Stimulated activated CD8-positive, alpha-beta memory T cell treated with anti-CD3 and anti-CD28 coated beads, Interleukin-4, amount 100 ng/mL, for 4 hours (primary cell): ENCODE measurements around the gene RSPH10B2.
A peak's percentile ranks its signal among the peaks of the same experiment; 100 is the strongest.
"Not testable (repeated sequence)": the region's sequence is repeated elsewhere in the genome, so short reads cannot be mapped to it uniquely, and the experiment has no call there.

Experiments
- DNase-seq, 2 donors: peaks; one replicate each; pipeline ENCODE4 v3.0.0-alpha.2; 2020; ENCODE audit warnings: low read depth in 2 of 2, low spot score in 1 of 2

The RSPH10B2 gene

GRCh38 chr7:6753964-6754363, at the start of gene RSPH10B2:
RSPH10B2 (plus strand) TSS chr7:6754103; CDS start chr7:6757678, 3,575 bp downstream.
- not testable (repeated sequence) for DNase-seq

DNA sequence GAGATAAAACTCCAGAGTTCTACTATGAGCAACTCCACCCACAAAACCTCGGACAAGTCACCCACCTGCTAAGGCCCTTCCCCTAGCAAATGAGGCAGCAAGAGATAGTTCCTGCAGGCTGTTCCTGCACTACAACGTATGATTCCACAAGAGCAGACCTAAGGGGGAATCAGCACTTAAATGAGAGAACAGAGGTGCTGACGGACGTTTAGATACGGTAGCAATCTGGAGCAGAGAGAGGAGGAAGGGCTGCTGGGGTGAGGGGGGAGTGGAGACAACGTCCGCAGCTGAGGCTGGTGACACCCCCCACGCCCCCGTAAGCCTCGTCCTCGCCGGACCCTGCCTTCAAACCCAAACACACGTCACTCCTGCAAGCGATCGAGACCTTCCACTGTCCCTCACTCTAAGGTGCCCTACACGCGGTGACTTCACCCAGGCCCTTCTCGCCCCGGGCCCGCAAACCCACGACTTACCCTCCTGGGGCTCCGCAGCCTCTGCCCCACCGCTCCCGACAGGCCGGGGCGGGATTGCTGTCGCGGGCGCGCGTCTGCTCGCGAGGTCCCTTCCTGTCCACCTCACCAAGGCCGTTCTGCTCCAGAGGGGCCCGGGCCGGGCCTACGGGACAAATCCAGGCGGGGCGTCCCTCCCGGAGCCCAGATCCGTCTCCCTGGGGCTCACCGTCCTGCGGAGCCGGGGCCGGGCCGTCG, 47.8 kb upstream of the RSPH10B2 start:
- DNase-seq = peak in 1 of 2 donors; percentile 10

DNA sequence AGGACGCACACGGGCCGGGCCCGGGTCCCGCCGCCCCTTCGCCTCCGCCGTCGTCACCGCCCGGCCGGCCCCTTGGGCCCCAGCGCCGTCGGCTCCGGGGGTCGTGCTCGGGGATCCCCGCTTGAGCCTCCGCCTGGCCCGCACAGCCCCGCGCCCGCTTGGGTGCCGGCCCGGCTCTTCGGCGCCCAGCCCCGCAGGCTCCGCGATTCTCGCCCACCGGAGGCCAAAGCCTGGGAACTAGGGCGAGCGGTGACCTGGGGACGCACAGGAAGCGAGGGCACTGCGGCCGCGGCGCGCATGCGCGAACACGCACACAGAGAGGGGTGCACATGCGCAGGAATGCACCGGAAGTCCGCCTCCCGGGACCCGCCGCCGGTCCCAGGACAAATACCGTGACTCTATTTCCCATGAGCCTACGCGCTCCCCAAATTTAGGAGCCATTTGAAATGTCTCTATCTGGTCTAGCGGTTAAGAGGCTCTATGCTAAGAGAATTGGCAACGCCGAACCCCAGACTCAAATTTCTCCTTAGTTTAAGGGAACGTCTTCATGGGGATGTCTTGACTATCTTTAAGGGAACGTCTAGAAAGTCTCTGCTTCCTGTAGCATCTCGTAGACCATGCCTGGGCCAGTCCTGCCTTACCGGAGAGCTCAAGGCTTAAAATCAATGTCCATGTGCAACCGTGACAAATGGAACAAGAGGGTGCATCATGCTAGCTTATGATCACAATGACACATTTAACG, 47.1 kb upstream of the RSPH10B2 start, which contains the start of gene ZNF12:
Gene ZNF12, minus strand, starts transcription at position 282 of the 742 bp plus-strand sequence. CDS start 1,774 bp downstream, outside the sequence.
- peak; percentile 90 for DNase-seq

- DNase-seq = no peak
Measured at GRCh38 chr7:6708304-6708703, 45.6 kb upstream of the RSPH10B2 start.

GRCh38 chr7:6709808-6710207, 44.1 kb upstream of the RSPH10B2 start:
- DNase-seq = no peak

GRCh38 chr7:6714360-6714759, 39.5 kb upstream of the RSPH10B2 start:
- DNase-seq = no peak

DNA sequence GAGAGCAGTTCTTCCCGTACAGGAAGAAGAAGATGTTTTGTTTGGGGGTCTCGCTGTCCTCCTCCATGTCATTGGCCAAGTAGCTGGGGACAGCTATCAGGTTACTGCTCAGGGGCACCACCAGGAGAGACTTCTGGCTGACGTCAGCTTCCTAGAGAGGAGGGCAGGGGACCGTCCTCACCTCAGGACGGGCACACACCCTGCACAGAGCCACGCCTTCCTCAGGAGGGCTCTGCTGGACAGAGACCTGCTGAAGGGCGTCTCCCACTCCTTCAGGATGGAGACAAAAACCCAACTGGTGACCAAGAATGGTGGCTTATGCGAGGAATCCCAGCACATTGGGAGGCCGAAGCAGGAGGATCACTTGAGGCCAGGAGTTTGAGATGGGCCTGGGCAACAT, 38.0 kb upstream of the RSPH10B2 start:
- not testable (repeated sequence) for DNase-seq

DNA sequence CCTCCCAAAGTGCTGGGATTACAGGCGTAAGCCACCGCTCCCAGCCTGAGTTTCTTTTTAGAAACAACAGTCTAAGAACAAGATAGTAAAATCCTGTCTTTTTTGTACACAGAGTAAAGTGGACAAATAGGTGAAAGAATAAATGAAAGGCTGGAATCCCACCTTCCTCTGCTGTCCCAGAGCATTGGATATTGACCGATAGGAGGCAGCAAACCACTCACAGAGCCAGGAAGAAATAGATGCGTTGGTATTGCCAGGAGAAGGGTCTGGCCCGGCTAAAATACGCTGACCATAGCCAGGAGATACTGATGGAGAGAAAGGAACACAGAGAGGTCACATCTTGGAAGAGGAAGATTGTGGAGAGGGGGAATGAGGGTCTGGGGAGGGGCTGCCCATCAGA, 35.8 kb upstream of the RSPH10B2 start:
- no peak for DNase-seq

DNA sequence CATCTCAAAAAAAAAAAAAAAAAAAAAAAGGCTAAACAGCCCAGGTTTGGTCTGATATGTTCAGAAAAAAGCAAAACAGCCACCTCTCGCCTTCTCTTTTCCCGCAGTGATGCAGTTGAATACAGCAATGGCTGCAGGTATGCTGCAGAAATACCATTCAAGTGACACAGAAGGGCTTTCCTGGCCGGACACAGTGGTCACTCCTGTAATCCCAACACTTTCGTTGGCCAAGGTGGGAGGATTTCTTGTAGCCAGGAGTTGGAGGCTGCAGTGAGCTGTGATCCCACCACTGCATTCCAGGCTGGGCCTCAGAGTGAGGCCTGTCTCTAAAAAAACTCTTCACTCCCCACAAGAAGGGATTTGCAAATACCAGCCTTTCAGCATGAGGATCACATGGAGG, 29.6 kb upstream of the RSPH10B2 start:
- not testable (repeated sequence) for DNase-seq

DNA sequence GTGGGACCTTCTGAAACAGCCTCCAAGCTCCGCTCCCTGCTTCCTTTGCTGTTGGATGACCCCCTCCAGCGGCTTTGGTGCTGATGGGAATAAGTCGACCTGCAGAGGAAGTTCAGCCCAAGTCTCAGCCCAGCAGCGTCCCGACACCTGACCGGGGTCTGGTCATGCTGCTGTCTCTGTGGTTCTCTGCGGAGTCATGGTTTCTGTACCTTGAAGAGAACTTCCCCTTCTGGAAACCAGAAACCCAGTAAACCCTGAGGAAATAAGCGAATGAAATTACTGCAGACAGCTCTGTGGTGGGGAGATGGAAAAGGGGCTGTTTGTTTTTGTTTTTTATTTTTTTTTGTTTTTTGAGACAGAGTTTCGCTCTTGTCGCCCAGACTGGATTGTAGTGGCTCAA, 28.9 kb upstream of the RSPH10B2 start:
- no peak for DNase-seq

- not testable (repeated sequence) for DNase-seq
Measured at GRCh38 chr7:6726341-6726740, 27.6 kb upstream of the RSPH10B2 start.

DNA sequence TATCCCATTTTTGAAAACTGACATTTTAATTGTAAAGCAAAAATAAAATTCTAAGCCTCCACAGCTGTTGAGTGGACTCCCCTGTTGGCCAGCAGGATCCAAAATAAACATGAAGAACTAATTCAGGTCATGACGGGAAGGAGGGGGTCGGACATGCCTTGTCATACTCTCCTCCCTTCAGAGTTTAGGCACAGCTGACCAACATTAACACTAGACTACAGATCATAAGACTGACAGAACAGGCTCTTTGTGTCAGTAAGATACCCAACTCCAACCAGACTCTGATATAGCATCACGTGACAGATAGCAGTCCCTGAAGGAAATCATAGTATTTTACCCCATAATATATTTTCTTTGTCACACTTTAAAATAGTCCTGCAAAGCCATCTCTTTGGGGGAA, 26.2 kb upstream of the RSPH10B2 start:
- DNase-seq = no peak

GRCh38 chr7:6728893-6729491, 24.9 kb upstream of the RSPH10B2 start:
- DNase-seq = not testable (repeated sequence)

DNA sequence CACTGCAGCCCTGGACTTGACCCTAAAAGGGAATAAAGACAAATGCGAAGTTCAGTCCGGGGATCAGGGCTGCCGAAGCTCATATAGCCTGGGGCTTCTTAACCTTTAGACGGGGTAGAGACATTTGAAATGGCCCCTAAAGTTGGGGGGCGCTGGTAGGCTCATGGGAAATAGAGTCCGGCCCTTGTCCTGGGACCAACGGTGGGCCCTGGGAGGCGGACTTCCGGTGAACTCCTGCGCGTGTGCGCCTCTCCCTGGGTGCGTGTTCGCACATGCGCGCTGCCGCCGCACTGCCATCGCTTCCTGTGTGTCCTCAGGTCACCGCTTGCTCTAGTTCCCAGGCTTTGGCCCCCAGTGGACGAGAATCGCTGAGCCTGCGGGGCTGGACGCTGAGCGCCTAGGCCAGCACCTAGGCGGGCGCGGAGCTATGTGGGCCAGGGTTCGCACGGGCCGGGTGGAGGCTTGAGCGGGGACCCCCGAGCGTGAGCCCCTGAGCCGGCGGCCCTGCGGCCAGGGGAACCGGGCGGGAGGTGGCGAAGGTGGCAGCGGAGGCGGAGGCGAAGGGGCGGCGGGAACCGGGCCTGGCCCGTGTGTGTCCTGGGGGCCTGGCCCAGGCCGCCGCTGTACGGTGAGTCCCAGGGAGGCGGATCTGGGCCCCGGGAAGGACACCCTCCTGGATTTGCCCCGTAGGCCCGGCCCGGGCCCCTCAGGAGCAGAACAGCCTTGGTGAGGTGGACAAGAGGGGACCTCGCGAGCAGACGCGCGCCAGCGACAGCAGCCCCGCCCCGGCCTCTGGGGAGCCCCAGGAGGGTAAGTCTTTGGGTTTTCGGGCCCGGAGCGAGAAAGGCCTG, 24.2 kb upstream of the RSPH10B2 start:
- peak; percentile 62 to 70 for DNase-seq

GRCh38 chr7:6730343-6730633, 23.6 kb upstream of the RSPH10B2 start:
- no peak for DNase-seq

DNA sequence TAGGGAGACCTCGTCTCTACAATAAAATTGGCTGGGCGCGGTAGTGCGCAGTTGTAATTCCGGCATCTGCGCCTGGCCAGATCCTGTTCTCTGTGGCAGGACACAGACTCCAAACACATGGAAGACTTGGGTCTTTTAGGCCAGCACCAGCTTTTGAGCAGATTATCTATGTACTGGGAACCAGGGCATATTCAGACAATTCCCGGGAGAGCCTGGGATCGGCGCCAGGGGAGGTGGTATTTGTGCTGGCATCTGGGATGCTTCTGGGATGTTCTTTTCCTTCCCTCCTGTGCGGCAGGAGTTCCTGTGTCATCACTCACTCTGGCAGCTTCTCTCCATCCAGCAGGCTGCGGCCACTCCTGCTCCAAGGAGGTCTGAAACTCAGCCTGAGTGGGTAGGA, 15.5 kb upstream of the RSPH10B2 start:
- DNase-seq = not testable (repeated sequence)

DNA sequence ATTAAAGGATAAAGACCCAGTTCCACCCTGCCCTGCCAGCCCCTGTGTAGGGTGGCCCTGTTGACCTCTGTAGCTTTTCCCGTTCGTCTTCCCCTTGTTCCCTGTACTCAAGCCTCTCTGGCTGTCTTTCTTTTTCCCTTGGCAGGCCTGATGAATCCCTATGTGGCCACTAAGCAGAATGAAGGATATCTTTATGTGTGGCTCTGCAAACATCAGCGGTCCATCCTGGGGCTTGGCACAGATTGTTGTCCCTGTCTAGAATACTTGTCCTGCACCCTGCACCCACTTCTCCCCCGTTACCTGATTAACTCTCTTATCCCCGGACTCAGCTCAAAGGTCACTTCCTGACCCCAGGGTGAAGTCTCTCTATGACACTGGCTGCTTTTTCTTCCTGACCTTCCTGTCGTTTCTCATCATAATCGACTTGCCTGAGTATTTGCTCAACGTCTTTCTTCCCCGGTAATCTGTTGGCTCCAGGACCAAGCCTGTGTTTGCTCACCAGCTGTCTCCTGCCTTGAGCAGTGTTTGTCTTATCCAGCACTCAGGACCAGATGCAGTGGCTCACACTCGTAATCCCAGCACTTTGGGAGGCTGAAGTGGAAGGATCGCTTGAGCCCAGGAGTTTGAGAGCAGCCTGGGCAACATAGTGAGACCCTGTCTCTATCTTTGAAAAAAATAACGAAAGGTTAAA, 9.3 kb upstream of the RSPH10B2 start:
- not testable (repeated sequence) for DNase-seq

GRCh38 chr7:6749335-6749734, 4.6 kb upstream of the RSPH10B2 start:
- not testable (repeated sequence) for DNase-seq

- not testable (repeated sequence) for DNase-seq
Measured at GRCh38 chr7:6750173-6750572, 3.7 kb upstream of the RSPH10B2 start.

GRCh38 chr7:6761186-6761585, 7.3 kb downstream of the RSPH10B2 start:
- not testable (repeated sequence) for DNase-seq

- not testable (repeated sequence) for DNase-seq
Measured at GRCh38 chr7:6781581-6781980, 27.7 kb downstream of the RSPH10B2 start.
